Calu3 (cell line): ENCODE measurements around the gene COL5A2. TPM values are rescaled to one million over a fixed set of nuclear protein-coding genes. Genes with fewer than 3 reads are reported as not detected.

Experiments
- BruUV-seq: library from RNA; stranded (reverse); fragments of 400-500 nt; replicated peaks from 2 replicates; lab custom pipeline; 2021; lab: Mats Ljungman, UMichigan
- CTCF ChIA-PET: fragments of 300-600 bp; sonication (Branson Sonifier 250); formaldehyde crosslinking; loops from one replicate; lab custom pipeline; 2022; ENCODE audit warnings: antibody characterized with exemption; lab: Charles Lee
- DNase-seq: peaks from one replicate; pipeline ENCODE4 v3.0.0; 2022
- H3K27ac Mint-ChIP-seq: one replicate; pipeline ENCODE4 v1.8.0; 2022; ENCODE audit warnings: mixed read lengths; ENCODE audit not compliant: unreplicated experiment
- H3K27me3 Mint-ChIP-seq: one replicate; pipeline ENCODE4 v1.8.0; 2022; ENCODE audit warnings: mixed read lengths; ENCODE audit not compliant: unreplicated experiment
- H3K36me3 Mint-ChIP-seq: one replicate; pipeline ENCODE4 v1.8.0; 2022; ENCODE audit warnings: mild to moderate bottlenecking, moderate library complexity, mixed read lengths; ENCODE audit not compliant: insufficient read depth, unreplicated experiment
- H3K4me1 Mint-ChIP-seq: one replicate; pipeline ENCODE4 v1.8.0; 2022; ENCODE audit warnings: mild to moderate bottlenecking, low read depth, mixed read lengths; ENCODE audit not compliant: unreplicated experiment
- H3K4me3 Mint-ChIP-seq: one replicate; pipeline ENCODE4 v1.8.0; 2022; ENCODE audit warnings: mild to moderate bottlenecking, low read depth, moderate library complexity, mixed read lengths; ENCODE audit not compliant: unreplicated experiment
- H3K9me3 Mint-ChIP-seq: one replicate; pipeline ENCODE4 v1.8.0; 2022; ENCODE audit warnings: low read depth, mixed read lengths; ENCODE audit not compliant: unreplicated experiment
- intact Hi-C: fragments of 100-400 bp; cut with micrococcal nuclease; formaldehyde crosslinking; loops from one replicate; pipeline ENCODE4 v1.10.0; 2022; ENCODE audit not compliant: unreplicated experiment
- total RNA-seq: library from RNA; stranded (reverse); gene quantifications from 2 replicates; pipeline ENCODE4 v1.2.3, GENCODE V29; 2022
- TF ChIP-seq, protein P1 (sequence below): fragments of 200-600 bp; IDR thresholded peaks from one replicate; pipeline ENCODE4 v1.8.0; 2022; ENCODE audit warnings: antibody characterized with exemption; ENCODE audit not compliant: unreplicated experiment

Gene COL5A2
- total RNA-seq, 1 experiment from 2014 or later = 1.1 TPM

GRCh38 chr2:189181706-189182105 lies 2.1 kb upstream of the COL5A2 start:
- H3K4me1 Mint-ChIP-seq = no peaks in the 10 kb centered on the region
- intact Hi-C loops = no loop called here

DNA sequence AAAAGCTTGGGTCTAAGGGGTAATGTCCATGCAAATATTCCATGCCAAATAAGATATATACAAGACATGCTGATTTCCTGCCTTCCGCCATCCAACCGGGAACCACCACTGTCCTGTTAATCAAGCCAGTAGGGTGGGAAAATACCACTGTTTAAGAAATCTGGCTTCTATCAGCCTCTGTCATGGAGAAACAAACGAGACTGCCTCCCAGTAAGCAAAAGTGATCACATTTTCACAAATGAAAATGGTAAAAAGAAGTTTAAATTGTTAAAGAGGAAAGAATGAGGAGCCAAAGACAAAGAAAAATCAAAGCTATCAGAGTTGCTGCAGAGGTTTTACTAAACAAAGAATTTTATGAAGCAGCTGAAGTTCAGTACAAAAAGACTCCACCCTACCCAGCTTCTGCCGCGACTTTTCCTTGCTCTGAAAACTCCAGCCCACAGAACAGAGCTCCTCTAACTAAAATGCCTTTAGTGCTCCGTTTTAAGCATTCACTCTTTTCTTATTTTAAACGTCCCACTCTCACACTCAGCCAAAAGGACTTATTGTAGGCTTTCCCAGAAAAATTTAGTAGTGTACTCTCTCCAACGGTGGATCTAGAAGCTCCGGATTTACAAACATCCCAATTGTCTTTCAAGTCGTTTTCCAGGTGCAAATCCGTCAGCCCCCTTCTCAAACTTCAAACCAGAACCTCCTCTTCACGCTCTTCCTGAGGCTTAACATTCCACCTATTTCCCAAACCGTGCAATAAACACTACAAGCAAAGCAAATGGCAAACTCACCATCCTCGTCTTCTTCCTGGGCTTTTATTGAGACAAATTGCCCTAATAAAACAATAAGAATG lies 613 bp downstream of the COL5A2 start:
- Mint-ChIP-seq H3K4me3 (no peak overlapping the region), H3K4me1 (no peaks in the 10 kb centered on the region), H3K36me3 (no peaks in the 10 kb centered on the region), H3K27me3 (no peaks in the 10 kb centered on the region), H3K27ac (no peak overlapping the region), H3K9me3 (no peaks in the 10 kb centered on the region)
- BruUV-seq = no TSS peak
- TF ChIP-seq, protein P1, sequence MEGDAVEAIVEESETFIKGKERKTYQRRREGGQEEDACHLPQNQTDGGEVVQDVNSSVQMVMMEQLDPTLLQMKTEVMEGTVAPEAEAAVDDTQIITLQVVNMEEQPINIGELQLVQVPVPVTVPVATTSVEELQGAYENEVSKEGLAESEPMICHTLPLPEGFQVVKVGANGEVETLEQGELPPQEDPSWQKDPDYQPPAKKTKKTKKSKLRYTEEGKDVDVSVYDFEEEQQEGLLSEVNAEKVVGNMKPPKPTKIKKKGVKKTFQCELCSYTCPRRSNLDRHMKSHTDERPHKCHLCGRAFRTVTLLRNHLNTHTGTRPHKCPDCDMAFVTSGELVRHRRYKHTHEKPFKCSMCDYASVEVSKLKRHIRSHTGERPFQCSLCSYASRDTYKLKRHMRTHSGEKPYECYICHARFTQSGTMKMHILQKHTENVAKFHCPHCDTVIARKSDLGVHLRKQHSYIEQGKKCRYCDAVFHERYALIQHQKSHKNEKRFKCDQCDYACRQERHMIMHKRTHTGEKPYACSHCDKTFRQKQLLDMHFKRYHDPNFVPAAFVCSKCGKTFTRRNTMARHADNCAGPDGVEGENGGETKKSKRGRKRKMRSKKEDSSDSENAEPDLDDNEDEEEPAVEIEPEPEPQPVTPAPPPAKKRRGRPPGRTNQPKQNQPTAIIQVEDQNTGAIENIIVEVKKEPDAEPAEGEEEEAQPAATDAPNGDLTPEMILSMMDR = no peak
- CTCF ChIA-PET = no interaction called here
- intact Hi-C loops = no loop called here
- DNase-seq = no peak

More at GRCh38 chr2:189181706-189182105, 2.1 kb upstream of the COL5A2 start:
- Mint-ChIP-seq H3K9me3 (no peaks in the 10 kb centered on the region), H3K36me3 (no peaks in the 10 kb centered on the region), H3K27ac (no peak overlapping the region), H3K27me3 (no peaks in the 10 kb centered on the region), H3K4me3 (no peak overlapping the region)
- CTCF ChIA-PET = no interaction called here
- no TSS peak for BruUV-seq
- no peak for DNase-seq
- TF ChIP-seq, protein P1 = no peak

DNA sequence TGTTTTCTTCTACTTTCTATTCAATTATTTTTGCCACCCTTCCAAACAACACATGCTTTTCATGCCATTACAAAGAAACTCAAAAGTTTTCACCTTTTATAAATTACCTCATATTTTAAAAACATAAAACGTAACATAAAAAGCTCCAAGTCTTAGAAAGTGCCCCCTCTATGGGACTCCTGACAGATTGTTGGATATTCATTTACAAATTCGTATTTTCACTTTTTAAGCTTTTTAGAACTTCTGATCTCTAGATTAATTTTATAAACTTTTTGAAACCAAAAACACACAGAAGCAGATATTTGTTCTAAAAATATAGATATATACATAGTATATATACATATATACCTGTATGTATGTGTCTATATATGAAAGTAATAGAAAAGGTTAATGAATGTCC lies 1.5 kb downstream of the COL5A2 start:
- Mint-ChIP-seq H3K4me1 (no peaks in the 10 kb centered on the region), H3K9me3 (no peaks in the 10 kb centered on the region), H3K27ac (no peak overlapping the region), H3K36me3 (no peaks in the 10 kb centered on the region), H3K27me3 (no peaks in the 10 kb centered on the region), H3K4me3 (no peak overlapping the region)
- intact Hi-C loops = no loop called here
- CTCF ChIA-PET = no interaction called here
- TF ChIP-seq, protein P1 = no peak
- DNase-seq = no peak
- no TSS peak for BruUV-seq

DNA sequence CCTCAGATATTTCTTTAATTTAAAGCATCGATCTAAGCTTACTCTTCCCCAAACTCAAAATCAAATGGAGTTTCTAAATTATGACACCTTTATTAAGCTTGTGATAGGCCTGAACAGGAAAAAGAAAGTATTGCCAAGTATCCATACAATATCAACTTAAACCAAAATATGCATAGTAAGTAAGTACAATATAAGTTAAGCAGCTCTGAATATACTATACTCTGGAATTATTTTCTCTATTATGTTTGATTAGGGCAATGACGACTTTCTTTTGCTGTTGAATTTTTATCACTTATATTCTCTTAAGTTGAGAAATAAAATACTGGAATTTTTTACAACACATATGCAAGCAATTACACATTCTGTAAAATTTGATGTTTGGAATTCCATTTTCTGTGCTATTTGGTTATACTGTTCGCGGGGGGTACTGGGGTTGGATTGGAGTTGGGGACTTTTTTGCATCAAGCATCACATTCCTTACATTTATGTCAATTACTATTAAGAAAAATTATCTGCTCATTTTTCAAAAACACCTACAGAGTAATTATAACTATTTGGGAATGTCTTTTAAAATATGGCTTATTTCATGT lies 2.2 kb downstream of the COL5A2 start:
- Mint-ChIP-seq H3K4me3 (no peak overlapping the region), H3K4me1 (no peaks in the 10 kb centered on the region), H3K27ac (no peak overlapping the region), H3K9me3 (no peaks in the 10 kb centered on the region), H3K27me3 (no peaks in the 10 kb centered on the region), H3K36me3 (no peaks in the 10 kb centered on the region)
- intact Hi-C loops = no loop called here
- CTCF ChIA-PET = no interaction called here
- DNase-seq = no peak
- TF ChIP-seq, protein P1 = no peak
- BruUV-seq = no TSS peak
